Peyer's patch (tissue), 4 donors: Measurements from ENCODE around the gene MPHOSPH9. TPM values are rescaled to one million over a fixed set of nuclear protein-coding genes. Genes with fewer than 3 reads are reported as not detected.

ENCODE experiments used
- DNase-seq, 3 donors: peaks; one replicate each; pipeline ENCODE4 v3.0.0-alpha.2; 2017 to 2019
- H3K27ac ChIP-seq, 4 donors: fragments of 200-600 bp; sonication (generic); one replicate each; pipeline ENCODE4 v1.5.1; 2016 to 2019
- H3K27me3 ChIP-seq, 2 donors: fragments of 200-600 bp; sonication (generic); one replicate each; pipeline ENCODE4 v1.5.1; 2019
- H3K36me3 ChIP-seq, 3 donors: fragments of 200-600 bp; sonication (generic); one replicate each; pipeline ENCODE4 v1.5.1; 2016 to 2019
- H3K4me1 ChIP-seq, 4 donors: fragments of 200-600 bp; sonication (generic); one replicate each; pipeline ENCODE4 v1.5.1; 2016 to 2019
- H3K4me3 ChIP-seq, 4 donors: fragments of 200-600 bp; sonication (generic); 1 replicate in 3 of 4; 2 replicates in 1 of 4; pipeline ENCODE4 v1.5.1; 2016 to 2019; ENCODE audit warnings: mild to moderate bottlenecking in 1 of 4
- H3K9me3 ChIP-seq, 4 donors: fragments of 200-600 bp; sonication (generic); one replicate each; pipeline ENCODE4 v1.5.1; 2016 to 2019; ENCODE audit warnings: mild to moderate bottlenecking in 1 of 4
- POLR2A ChIP-seq, 2 donors: fragments of 450-650 bp; IDR thresholded peaks; one replicate each; pipeline ENCODE4 v1.5.1; 2017; ENCODE audit warnings: antibody characterized with exemption in 2 of 2, mild to moderate bottlenecking in 2 of 2, moderate library complexity in 2 of 2
- total RNA-seq, 4 donors: library from RNA; depleted of rRNA; stranded (reverse); fragments of >200 nt; gene quantifications; one replicate each; pipeline ENCODE4 v1.1.0, GENCODE V29; 2016
- TF ChIP-seq, protein P1 (sequence below), 6 experiments: fragments of 450-650 bp in 4 of 6; fragments of 200-600 bp in 2 of 6; sonication (generic) in 1 of 6; IDR thresholded peaks; one replicate each; pipeline ENCODE4 v1.5.1; 2017 to 2019; ENCODE audit warnings: antibody characterized with exemption in 6 of 6, mild to moderate bottlenecking in 3 of 6, moderate library complexity in 1 of 6

The MPHOSPH9 gene
- total RNA-seq, 4 donors from 2014 or later, result 26.0 to 71.0 (median 35.6) TPM

DNA sequence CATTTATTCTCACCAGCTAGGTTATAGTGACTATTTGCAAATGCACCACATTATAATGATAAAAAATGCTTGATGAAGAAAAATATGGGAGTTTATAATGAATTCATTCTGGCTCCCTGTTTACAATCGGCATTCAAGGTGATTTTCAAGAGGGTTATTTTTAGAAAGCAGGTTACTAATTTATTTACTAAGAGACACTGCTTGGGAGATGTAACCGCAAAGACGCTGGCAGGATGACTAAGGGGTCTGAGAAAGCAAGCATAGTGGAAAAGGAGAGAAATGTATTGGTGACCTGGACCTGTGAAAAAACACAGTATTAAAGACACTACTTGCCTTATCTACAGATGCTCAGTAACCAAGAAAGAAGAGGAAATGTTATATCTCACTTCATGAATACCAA, 68.7 kb downstream of the MPHOSPH9 start:
- Histone ChIP-seq H3K27me3 (no peaks in the 10 kb centered on the region), H3K4me3 (no peak overlapping the region), H3K9me3 (no peaks in the 10 kb centered on the region), H3K4me1 (no peaks in the 10 kb centered on the region), H3K36me3 (peaks cover 0 to 41% (median 0%) of the 10 kb centered on the region in 3 donors), H3K27ac (no peak overlapping the region)
- DNase-seq, result no peak
- TF ChIP-seq POLR2A (IDR thresholded peaks at IDR 0.05), result no peak
- TF ChIP-seq, protein P1, sequence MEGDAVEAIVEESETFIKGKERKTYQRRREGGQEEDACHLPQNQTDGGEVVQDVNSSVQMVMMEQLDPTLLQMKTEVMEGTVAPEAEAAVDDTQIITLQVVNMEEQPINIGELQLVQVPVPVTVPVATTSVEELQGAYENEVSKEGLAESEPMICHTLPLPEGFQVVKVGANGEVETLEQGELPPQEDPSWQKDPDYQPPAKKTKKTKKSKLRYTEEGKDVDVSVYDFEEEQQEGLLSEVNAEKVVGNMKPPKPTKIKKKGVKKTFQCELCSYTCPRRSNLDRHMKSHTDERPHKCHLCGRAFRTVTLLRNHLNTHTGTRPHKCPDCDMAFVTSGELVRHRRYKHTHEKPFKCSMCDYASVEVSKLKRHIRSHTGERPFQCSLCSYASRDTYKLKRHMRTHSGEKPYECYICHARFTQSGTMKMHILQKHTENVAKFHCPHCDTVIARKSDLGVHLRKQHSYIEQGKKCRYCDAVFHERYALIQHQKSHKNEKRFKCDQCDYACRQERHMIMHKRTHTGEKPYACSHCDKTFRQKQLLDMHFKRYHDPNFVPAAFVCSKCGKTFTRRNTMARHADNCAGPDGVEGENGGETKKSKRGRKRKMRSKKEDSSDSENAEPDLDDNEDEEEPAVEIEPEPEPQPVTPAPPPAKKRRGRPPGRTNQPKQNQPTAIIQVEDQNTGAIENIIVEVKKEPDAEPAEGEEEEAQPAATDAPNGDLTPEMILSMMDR (IDR thresholded peaks at IDR 0.05), result no peak

GRCh38 chr12:123163227-123163626, 69.7 kb downstream of the MPHOSPH9 start:
- no peak for DNase-seq
- no peak for TF ChIP-seq POLR2A (IDR thresholded peaks at IDR 0.05)
- TF ChIP-seq, protein P1 (IDR thresholded peaks at IDR 0.05), result no peak
- H3K27ac ChIP-seq, result no peak overlapping the region
- H3K27me3 ChIP-seq, result no peaks in the 10 kb centered on the region
- no peaks in the 10 kb centered on the region for H3K9me3 ChIP-seq
- no peak overlapping the region for H3K4me3 ChIP-seq
- peaks cover 0 to 44% (median 0%) of the 10 kb centered on the region in 3 donors for H3K36me3 ChIP-seq
- H3K4me1 ChIP-seq, result no peaks in the 10 kb centered on the region

DNA sequence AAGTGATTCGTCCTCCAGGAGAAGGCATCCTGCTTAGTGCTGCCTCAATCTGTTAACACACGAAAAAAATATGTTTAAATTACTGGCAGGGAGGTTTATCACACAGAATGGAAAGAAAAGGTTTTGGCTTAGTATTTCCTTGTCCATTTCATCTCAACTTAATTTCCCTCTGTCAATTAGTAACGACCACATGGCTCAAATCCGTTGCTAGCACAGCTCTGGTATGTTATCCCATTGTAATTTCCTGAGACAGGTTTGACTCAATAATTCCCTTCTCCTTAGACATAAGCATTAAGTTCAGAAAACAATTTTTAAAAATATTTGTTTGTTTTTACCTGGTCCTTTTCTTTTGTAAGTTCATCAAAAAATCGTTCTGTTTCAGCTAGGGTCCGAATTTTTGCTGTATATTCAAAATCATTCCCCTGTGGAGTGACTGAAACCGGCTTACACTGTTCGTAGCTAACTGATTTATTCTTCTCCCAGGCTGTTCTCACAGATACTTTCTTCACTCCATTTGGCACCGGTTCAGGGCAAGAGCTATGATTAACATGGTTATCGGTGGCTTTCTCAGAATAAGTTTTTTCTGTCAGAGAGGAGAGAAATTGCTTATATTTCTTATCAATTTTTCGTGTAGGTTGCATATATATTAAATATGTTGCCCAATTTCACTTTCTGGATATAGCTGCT, 72.0 kb downstream of the MPHOSPH9 start:
- TF ChIP-seq POLR2A (IDR thresholded peaks at IDR 0.05), result no peak
- TF ChIP-seq, protein P1 (IDR thresholded peaks at IDR 0.05), result no peak
- Histone ChIP-seq H3K27ac (no peak overlapping the region), H3K4me1 (no peaks in the 10 kb centered on the region), H3K9me3 (no peaks in the 10 kb centered on the region), H3K27me3 (no peaks in the 10 kb centered on the region), H3K4me3 (no peak overlapping the region), H3K36me3 (peaks cover 0 to 38% (median 0%) of the 10 kb centered on the region in 3 donors)
- DNase-seq, result no peak

DNA sequence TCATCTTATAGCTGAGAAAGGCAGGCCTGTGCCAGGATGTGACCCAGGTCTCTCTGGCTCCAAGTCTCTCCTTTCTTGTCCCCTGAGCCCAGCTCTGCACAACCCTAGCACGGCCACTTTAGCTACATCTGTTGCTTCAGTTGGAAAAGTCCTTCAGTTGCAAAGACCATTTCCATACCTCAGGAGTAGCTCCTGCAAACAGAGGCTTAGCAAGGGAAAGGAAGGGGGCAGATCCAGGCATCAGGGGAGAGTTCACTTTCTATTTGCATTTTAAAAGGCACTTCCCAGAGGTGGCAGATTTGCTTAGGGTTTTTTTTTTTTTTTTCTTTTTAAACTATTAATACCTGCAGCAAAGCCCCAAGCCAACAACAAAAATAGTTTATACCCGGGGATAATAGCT, 79.0 kb downstream of the MPHOSPH9 start:
- Histone ChIP-seq H3K9me3 (no peaks in the 10 kb centered on the region), H3K27ac (no peak overlapping the region), H3K36me3 (no peaks in the 10 kb centered on the region), H3K27me3 (no peaks in the 10 kb centered on the region), H3K4me1 (peaks cover 0 to 20% (median 2%) of the 10 kb centered on the region in 4 donors), H3K4me3 (no peak overlapping the region)
- TF ChIP-seq, protein P1 (IDR thresholded peaks at IDR 0.05), result no peak
- TF ChIP-seq POLR2A (IDR thresholded peaks at IDR 0.05), result no peak
- DNase-seq, result no peak

GRCh38 chr12:123152833-123153232, 80.1 kb downstream of the MPHOSPH9 start:
- DNase-seq, result no peak
- H3K27me3 ChIP-seq, result no peaks in the 10 kb centered on the region

More at GRCh38 chr12:123152833-123153232, 80.1 kb downstream of the MPHOSPH9 start:
- peaks cover 0 to 30% (median 2%) of the 10 kb centered on the region in 4 donors for H3K4me1 ChIP-seq
- H3K27ac ChIP-seq, result no peak overlapping the region
- no peak overlapping the region for H3K4me3 ChIP-seq
- no peaks in the 10 kb centered on the region for H3K9me3 ChIP-seq
- no peak for TF ChIP-seq POLR2A (IDR thresholded peaks at IDR 0.05)
- TF ChIP-seq, protein P1 (IDR thresholded peaks at IDR 0.05), result no peak
- H3K36me3 ChIP-seq, result no peaks in the 10 kb centered on the region
